HG02642 (cell line): ENCODE data around the gene RRP36.
A peak's percentile ranks its signal among the peaks of the same experiment; 100 is the strongest.
"Not testable (repeated sequence)": the region's sequence is repeated elsewhere in the genome, so short reads cannot be mapped to it uniquely, and the experiment has no call there.

Experiments
- ATAC-seq: cut with Tn5 transposase; IDR thresholded peaks from one replicate; pipeline ENCODE4 v1.9.1; 2021; ENCODE audit warnings: mild to moderate bottlenecking; ENCODE audit not compliant: unreplicated experiment, poor library complexity

The RRP36 gene

DNA sequence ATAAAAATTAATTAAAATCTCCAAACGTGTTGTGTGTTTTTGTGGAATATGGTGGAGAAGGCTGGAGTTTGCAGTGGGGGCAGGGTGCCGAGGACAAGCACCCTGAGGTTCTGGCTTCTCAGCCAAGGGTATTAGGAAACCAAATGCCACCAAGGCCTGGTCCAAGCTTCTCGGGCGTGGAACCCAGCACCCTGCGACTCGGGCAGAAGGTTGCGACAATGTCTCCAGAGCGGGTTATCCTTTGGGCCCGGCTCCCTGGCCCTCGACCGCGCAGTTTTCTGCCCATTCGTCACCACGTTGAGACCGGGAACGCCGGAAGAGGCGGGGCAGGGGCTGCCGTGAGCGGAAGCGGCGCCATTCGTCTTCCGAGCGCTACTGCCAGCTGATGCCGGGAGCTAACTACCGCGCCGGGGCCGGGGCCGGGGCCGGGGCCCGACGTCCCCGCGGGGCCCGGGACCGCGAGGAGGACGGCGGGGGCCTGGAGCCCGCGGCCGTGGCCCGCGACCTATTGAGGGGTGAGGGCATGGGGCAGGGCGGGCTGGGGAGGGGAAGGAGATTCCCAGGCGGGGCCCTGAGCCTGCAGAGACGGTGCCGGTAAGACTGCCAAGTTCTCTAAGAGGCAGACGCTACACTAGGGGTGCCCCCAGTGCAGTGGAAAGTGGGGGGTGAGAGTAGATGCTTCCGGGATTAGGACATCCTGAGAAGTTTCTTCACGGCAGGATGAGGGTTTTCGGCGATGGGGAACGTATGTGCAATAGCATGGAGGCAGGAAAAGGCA, at the start of gene RRP36:
RRP36 (plus strand) TSS at position 354 of the 778 bp plus-strand sequence; CDS start at position 386, 32 bp downstream.
- peak; percentile 79 for ATAC-seq

DNA sequence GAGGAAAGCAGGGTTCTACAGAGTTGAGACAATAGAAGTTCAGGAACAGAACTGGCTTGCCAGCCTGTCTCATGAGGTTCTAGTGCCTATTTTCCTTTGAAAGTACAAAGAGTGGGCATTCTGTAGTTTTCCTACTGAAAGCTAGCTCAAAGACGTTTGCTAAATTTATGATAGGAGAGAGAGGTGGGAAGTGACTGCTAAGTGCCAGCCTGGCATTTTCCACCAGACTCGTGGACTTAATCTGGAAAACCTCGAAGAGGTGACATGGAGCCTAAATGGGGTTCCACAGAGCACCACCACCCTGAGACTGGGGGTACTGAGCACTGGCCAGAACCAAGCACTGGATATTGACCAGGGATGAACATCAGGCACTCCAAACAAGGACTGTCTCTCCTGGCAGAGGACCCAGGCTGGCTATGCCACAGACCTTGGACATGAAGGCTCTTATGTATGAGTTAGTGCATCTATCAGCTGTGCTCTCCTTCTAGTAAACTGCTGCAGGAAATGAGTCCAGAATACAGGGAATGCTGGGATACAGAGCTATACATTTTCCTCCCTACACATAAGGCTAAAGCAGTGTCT, 49.6 kb upstream of the RRP36 start:
- ATAC-seq, result no peak

DNA sequence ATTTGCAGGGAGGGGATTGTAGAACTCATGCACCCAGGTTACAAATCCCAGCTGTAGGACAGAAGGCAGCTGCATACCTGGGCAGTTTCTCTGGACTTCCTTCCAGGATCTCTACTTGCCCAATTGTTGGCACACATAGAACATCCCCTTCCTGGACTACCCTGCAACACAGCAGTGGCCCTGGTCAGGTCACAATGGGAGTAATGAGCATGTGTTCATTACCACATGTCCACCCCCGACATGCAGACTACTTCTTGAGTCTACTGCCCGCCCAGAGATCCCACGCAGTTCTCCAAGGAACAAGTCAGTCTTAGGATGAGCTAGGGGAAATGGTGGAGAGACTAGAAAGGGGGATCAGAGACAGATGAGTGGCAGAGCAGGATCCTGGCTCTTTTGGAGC, 47.5 kb upstream of the RRP36 start:
- ATAC-seq, result no peak

- no peak for ATAC-seq
Measured at GRCh38 chr6:42974919-42975505, 46.4 kb upstream of the RRP36 start.

GRCh38 chr6:42978487-42978838, 43.0 kb upstream of the RRP36 start:
- peak; percentile 24 for ATAC-seq

DNA sequence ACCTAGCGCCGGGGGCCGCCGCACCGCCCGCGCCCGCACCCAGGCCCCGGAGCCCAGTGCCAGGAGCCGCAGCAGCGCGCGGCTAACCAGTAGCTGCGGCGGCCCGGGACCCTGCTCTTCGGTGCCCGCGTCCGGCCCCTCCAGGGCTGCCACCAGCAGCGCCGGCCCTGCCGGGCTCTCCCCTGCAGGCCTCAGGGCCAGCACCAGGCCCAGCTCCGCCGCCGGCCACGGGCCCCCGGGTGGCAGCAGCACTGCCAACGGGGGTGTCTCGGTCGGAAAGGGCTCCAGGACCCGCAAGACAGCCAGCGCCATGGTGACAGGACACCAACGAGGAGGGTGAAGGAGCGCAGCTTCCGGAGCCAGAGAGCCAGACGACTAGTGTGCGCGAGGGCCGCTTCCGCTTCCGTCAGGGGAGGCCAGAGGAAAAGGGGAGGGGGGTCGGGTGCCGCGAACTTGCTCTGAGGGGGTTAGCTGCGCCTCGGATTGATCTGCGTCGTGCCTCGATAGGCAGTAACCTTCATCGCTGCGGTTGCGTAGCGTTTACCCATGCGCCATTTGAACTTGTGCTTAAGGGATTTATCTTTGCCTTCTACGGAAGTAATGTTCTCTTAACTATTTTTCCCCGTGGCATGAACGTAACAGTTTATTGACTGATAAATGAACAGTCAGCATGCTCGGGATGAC, 42.4 kb upstream of the RRP36 start, which contains the start of gene PEX6:
PEX6 (minus strand) TSS at position 343 of the 684 bp plus-strand sequence; CDS start at position 312, 31 bp downstream.
- peak; percentile 91 for ATAC-seq

DNA sequence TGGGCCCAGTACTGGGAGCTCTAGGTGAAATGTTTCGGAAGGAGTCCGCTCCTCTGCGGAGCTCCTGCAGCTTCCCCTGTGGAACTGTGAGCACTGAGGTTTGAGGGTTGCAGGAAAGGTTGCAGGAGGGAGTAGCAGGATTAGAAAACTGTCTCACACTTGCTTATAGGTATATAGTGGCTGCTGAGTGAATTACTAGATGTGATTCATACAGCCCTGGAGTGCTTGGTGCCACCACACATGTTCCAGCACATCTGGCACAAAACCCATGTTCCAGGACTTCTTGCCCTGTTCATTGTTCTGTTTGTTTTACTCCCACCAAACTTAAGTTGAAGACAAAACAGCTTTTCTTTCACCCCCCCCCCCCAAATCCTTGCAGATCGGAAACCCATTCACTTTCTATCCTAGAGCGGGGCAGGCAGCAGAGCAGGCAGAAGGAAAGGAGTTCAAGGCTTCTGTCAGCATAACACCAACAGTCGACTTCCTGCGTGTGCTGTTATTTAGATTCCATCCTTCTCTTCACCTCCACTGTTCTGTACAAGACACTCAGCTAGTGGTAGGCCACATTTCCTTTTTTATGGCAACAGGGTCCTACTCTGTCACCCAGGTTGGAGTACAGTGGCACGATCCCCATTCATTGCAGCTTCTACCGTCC, 41.8 kb upstream of the RRP36 start:
- ATAC-seq, result peak; percentile 6

DNA sequence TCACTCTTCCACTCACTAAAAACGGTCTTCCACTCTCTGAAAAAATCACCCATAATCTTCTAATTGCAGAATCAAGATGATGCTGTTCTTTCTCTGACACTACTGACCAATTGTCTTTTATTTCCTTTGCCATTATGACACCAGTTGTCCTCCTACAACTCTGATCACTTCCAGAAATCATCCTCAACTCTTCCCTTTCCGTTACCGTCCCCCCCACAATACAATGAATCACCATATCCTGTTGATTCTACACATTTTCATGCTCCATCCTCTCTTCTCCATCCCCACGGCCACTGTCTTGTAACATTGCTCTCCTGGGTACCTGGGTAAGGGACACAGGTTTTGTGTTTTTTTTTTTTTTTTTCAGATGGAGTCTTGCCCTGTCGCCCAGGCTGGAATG, 39.6 kb upstream of the RRP36 start:
- ATAC-seq, result no peak

GRCh38 chr6:42984001-42984923, 37.2 kb upstream of the RRP36 start, which contains the start of gene PPP2R5D:
Gene PPP2R5D, plus strand, starts transcription at chr6:42984570. Its CDS starts 108 bp downstream, at chr6:42984678.
- peak; percentile 94 for ATAC-seq

GRCh38 chr6:42984924-42985475, 36.4 kb upstream of the RRP36 start:
- ATAC-seq, result no peak

- no peak for ATAC-seq
Measured at GRCh38 chr6:42987533-42988451, 33.6 kb upstream of the RRP36 start.

DNA sequence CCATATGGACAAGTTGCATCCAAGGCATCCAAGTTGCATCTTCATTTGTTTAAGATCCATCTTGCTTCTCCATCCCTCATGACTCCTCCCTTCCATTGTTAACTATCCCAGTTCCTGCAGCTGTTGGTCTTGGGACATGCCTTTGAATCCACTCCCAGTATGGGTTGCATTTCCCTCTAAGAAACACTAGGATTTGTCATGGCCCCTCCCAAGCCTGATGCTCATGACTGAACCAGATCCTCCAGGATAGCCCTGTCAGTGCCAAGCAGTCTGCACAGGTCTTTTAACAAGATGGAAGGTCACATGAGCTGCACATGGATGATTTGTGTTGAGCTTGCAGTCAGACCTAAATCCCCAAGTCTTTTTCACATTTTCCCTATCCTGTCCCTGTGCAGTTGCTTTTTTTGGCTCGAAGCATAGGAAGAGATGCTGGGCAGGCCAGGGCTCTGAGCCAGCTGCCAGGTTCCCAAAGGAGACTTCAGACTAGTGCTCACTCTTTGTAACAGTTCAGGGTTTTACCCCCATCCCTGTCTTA, 32.9 kb upstream of the RRP36 start:
- ATAC-seq, result no peak

DNA sequence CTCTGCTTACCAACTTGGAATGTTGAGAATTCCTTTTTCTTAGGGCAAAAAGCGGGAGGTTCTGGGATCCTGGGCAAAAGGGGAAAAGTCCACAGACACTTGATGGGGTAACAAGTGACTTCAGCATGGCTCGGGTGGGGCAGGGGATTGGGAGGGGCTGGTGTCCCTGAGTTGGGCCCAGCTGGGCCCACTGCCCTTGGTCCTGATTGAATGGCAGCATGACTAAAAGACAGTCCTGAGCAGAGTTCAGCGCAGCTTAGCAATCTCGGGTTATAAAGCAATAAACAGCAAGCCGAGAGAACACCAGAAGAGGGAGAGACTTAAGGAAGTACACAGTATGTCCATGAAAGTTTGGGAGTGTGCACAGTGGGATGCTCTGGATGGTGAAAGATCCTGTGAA, 31.5 kb upstream of the RRP36 start:
- ATAC-seq, result no peak

- no peak for ATAC-seq
Measured at GRCh38 chr6:42993445-42993844, 28.0 kb upstream of the RRP36 start.

GRCh38 chr6:42996513-42996912, 24.9 kb upstream of the RRP36 start:
- ATAC-seq, result no peak

- ATAC-seq, result not testable (repeated sequence)
Measured at GRCh38 chr6:42998205-42998604, 23.2 kb upstream of the RRP36 start.

DNA sequence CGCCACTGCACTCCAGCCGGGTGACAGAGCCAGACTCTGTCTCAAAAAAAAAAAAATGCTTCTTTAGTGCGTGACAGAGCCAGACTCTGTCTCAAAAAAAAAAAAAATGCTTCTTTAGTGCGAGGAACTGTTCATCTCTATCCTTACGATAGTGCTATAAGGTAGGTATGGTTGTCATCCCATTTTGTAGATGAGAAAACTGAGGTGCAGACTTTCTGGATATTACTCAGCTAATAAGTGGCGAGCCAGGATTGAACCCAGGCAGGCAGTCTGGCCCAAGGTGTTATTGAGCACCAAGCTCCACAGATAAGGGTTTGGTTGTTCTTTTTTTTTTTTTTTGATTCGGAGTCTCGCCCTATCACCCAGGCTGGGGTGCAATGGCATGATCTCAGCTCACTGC, 19.6 kb upstream of the RRP36 start:
- no peak for ATAC-seq

DNA sequence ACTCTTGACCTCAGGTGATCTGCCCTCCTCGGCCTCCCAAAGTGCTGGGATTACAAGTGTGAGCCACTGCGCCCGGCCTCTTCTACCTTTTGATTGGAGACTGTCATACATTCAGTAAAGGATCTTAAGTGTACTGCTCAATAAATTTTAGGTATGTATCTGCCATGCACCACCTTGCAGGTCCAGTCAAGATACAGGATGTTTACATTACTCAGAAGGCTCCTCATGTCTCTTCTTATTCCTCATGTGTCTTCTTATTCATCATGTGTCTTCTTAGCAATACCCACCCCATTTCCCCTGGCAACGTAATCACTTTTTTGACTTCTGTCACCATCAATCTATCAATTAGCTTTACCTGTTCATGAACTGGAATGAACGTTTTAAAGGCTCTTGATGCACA, 15.6 kb upstream of the RRP36 start:
- no peak for ATAC-seq
